ENCODE measurements around the gene BAIAP2L2. TPM values are rescaled to one million over a fixed set of nuclear protein-coding genes. Genes with fewer than 3 reads are reported as not detected.

The BAIAP2L2 gene
- total RNA-seq, 1 donor from 2014 or later, result not detected

GRCh38 chr22:38110863-38111852 is 674 bp upstream of the BAIAP2L2 start:
- Histone ChIP-seq H3K4me3 (no peak overlapping the region), H3K27ac (no peak overlapping the region), H3K27me3 (no peaks in the 10 kb centered on the region), H3K36me3 (no peaks in the 10 kb centered on the region), H3K4me1 (peaks cover 5% of the 10 kb centered on the region), H3K9me3 (no peaks in the 10 kb centered on the region)
- TF ChIP-seq CTCF (IDR thresholded peaks at IDR 0.05) (no peak), POLR2A (IDR thresholded peaks at IDR 0.05) (no peak), POLR2AphosphoS5 (IDR thresholded peaks at IDR 0.05; ENCODE audit: insufficient read depth in 1 of 2, low read depth in 1 of 2) (no peak)
- no peak for DNase-seq (ENCODE audit: extremely low spot score in 2 of 2)
- intact Hi-C loops (cut with DNase I), result loop anchor here (10.0 kb wide), 1 partner anchor 244 kb away; no protein-coding TSS in a partner anchor

- Histone ChIP-seq H3K4me1 (peaks cover 2% of the 10 kb centered on the region), H3K27ac (no peak overlapping the region), H3K4me3 (no peak overlapping the region), H3K27me3 (no peaks in the 10 kb centered on the region), H3K36me3 (no peaks in the 10 kb centered on the region), H3K9me3 (no peaks in the 10 kb centered on the region)
- intact Hi-C loops (cut with DNase I), result loop anchor here (10.0 kb wide), 1 partner anchor 245 kb away; no protein-coding TSS in a partner anchor
- TF ChIP-seq POLR2AphosphoS5 (IDR thresholded peaks at IDR 0.05; ENCODE audit: insufficient read depth in 1 of 2, low read depth in 1 of 2), result no peak
- no peak for DNase-seq (ENCODE audit: extremely low spot score in 2 of 2)
These were observed 998 bp downstream of the BAIAP2L2 start for GRCh38 chr22:38109371-38110001.

- intact Hi-C loops (cut with DNase I), result no loop called here
- Histone ChIP-seq H3K27me3 (no peaks in the 10 kb centered on the region), H3K4me1 (no peaks in the 10 kb centered on the region), H3K27ac (no peak overlapping the region), H3K36me3 (no peaks in the 10 kb centered on the region), H3K9me3 (no peaks in the 10 kb centered on the region), H3K4me3 (no peak overlapping the region)
- TF ChIP-seq POLR2AphosphoS5 (IDR thresholded peaks at IDR 0.05; ENCODE audit: insufficient read depth in 1 of 2, low read depth in 1 of 2), result no peak
- no peak for TF ChIP-seq CTCF (IDR thresholded peaks at IDR 0.05)
- TF ChIP-seq POLR2A (IDR thresholded peaks at IDR 0.05), result no peak
- DNase-seq (ENCODE audit: extremely low spot score in 2 of 2), result no peak
These were observed 1.7 kb downstream of the BAIAP2L2 start for GRCh38 chr22:38108561-38109319.

GRCh38 chr22:38107692-38108515 is 2.6 kb downstream of the BAIAP2L2 start:
- Histone ChIP-seq H3K4me1 (no peaks in the 10 kb centered on the region), H3K27ac (no peak overlapping the region), H3K27me3 (no peaks in the 10 kb centered on the region), H3K4me3 (no peak overlapping the region), H3K36me3 (no peaks in the 10 kb centered on the region), H3K9me3 (no peaks in the 10 kb centered on the region)
- no peak for DNase-seq (ENCODE audit: extremely low spot score in 2 of 2)
- no peak for TF ChIP-seq POLR2AphosphoS5 (IDR thresholded peaks at IDR 0.05; ENCODE audit: insufficient read depth in 1 of 2, low read depth in 1 of 2)
- no peak for TF ChIP-seq POLR2A (IDR thresholded peaks at IDR 0.05)
- no peak for TF ChIP-seq CTCF (IDR thresholded peaks at IDR 0.05)
- intact Hi-C loops (cut with DNase I), result no loop called here
